SKM-1 treated with dmso at 0.1 percent for 144 hours (cell line): ENCODE measurements around the gene DNAH2.

Experiments
- DNase-seq: peaks from one replicate; lab custom pipeline; 2025; ENCODE audit not compliant: unreplicated experiment; lab: John Stamatoyannopoulos, UW

Gene DNAH2, protein sequence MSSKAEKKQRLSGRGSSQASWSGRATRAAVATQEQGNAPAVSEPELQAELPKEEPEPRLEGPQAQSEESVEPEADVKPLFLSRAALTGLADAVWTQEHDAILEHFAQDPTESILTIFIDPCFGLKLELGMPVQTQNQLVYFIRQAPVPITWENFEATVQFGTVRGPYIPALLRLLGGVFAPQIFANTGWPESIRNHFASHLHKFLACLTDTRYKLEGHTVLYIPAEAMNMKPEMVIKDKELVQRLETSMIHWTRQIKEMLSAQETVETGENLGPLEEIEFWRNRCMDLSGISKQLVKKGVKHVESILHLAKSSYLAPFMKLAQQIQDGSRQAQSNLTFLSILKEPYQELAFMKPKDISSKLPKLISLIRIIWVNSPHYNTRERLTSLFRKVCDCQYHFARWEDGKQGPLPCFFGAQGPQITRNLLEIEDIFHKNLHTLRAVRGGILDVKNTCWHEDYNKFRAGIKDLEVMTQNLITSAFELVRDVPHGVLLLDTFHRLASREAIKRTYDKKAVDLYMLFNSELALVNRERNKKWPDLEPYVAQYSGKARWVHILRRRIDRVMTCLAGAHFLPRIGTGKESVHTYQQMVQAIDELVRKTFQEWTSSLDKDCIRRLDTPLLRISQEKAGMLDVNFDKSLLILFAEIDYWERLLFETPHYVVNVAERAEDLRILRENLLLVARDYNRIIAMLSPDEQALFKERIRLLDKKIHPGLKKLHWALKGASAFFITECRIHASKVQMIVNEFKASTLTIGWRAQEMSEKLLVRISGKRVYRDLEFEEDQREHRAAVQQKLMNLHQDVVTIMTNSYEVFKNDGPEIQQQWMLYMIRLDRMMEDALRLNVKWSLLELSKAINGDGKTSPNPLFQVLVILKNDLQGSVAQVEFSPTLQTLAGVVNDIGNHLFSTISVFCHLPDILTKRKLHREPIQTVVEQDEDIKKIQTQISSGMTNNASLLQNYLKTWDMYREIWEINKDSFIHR (N-terminal part only)

GRCh38 chr17:7716901-7717755 is at the start of gene DNAH2:
TSS of gene DNAH2 (plus strand) at chr17:7717744. CDS start at chr17:7719735, 1,991 bp downstream.
- DNase-seq, result peak; percentile 1

DNA sequence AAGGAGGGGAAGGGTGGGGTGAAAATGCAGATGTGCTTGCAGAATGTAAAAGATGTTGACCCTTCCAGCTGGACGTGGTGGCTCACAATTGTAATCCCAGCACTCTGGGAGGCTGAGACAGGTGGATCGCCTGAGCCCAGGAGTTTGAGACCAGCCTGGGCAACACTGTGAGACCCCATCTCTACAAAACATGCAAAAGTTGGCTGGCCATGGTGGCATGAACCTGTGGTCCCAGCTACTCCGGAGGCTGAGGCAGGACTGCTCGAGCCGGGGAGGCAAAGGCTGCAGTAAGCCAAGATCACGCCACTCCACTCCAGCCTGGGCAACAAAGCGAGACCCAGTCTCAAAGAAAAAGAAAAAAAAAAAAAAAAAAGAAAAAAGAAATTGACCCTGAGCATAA is 49.1 kb upstream of the DNAH2 start:
- no peak for DNase-seq

GRCh38 chr17:7673239-7673638 is 44.3 kb upstream of the DNAH2 start:
- DNase-seq, result peak; percentile 0

DNA sequence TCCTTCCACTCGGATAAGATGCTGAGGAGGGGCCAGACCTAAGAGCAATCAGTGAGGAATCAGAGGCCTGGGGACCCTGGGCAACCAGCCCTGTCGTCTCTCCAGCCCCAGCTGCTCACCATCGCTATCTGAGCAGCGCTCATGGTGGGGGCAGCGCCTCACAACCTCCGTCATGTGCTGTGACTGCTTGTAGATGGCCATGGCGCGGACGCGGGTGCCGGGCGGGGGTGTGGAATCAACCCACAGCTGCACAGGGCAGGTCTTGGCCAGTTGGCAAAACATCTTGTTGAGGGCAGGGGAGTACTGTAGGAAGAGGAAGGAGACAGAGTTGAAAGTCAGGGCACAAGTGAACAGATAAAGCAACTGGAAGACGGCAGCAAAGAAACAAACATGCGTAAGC is 42.6 kb upstream of the DNAH2 start:
- DNase-seq, result no peak

DNA sequence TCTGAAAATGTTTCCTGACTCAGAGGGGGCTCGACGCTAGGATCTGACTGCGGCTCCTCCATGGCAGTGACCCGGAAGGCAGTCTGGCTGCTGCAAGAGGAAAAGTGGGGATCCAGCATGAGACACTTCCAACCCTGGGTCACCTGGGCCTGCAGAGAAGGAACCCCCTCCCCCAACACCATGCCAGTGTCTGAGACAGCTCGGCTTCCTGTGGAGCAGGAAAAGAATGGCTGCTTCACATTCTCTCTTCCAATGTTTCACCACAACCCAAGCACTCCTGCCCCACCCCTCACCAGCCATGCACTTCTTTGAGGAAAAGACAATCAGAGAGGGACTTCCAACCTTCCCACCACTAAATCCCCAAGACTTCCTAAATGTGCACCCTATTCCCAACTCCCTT is 41.0 kb upstream of the DNAH2 start:
- no peak for DNase-seq

DNA sequence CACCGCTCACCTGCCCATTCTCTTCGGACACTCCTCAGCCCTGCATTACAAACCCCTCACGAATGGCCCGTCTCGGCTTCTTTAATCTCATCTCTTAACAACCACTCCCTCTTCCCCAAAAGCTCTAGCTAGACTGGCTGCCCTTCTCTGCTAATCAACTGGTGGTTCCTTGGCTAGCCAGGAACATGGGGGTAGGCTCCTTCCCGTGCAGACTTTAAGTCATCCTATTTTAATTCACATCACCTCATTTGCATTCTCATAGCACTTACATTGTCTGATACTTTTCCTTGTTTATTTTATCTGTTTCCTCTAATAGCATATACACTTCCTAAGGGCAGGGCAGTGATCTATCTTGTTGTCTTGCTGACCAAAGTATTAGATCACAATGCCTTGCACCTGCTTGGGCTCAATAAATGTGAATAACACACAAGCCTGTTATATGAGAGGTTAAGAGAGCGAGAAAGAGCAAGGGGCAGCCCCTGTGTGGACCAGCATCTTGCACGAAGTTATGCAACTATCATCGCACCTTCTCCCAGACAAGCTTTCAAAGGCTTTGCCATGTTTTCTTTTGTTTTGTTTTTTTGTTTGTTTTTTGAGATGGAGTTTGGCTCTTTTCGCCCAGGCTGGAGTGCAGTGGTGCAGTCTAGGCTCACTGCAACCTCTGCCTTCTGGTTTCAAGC is 40.0 kb upstream of the DNAH2 start:
- DNase-seq, result no peak

DNA sequence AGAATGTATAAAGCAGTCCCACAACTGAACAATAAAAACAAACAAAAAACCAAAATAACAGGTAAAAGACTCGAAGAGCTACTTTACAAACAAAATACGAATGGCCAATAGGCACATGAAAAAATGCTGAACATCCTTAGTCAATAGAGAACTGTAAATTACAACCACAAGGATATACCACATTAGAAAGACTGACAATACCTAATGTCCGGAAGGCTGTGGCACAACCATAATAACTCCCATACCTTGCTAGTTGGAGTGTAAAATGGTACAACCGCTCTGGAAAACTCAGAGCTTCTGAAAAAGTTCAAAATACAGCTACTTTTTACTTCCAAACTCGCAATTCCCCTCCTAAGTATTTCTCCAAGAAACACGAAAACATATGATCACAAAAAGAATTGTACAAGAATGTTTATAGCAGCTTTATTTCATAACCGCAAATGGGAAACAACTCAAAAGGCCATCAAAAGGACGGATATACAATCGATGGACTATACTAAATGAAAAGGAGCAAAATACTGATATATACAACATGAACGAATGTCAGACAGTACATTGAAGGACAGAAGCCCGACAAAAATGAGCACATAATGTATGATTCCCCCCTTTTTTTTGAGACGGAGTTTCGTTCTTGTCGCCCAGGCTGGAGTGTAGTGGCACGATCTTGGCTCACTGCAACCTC is 32.6 kb upstream of the DNAH2 start:
- DNase-seq, result no peak

- DNase-seq, result peak; percentile 73
These were observed 31.9 kb upstream of the DNAH2 start for GRCh38 chr17:7685533-7686221.

- peak; percentile 73 for DNase-seq
These were observed 31.1 kb upstream of the DNAH2 start for GRCh38 chr17:7686222-7687071.

DNA sequence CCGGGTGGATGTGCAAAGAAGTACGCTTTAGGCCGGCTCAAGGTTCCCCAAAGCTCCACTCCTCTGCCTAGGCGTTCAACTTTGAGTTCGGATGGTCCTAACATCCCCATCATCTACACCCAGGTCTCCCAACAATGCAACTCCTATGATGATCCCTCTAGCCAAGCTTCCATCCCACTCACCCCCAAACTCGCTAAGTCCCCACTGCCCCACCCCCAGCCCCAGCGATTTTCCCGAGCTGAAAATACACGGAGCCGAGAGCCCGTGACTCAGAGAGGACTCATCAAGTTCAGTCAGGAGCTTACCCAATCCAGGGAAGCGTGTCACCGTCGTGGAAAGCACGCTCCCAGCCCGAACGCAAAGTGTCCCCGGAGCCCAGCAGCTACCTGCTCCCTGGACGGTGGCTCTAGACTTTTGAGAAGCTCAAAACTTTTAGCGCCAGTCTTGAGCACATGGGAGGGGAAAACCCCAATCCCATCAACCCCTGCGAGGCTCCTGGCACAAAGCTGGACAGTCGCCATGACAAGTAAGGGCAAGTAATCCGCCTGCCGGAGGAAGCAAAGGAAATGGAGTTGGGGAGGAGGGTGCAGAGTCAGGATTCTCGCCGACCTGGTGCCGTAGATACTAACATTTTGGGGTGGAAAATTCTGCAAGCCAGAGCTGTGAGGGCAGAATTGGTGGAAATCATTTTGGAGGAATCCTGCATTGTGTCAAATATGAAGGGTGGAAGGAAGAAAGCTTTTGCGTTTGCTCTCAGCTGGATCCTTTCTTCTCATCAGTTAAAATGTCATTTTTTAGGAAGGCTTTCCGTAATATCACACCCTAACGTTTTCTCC is 30.3 kb upstream of the DNAH2 start, which contains the start of gene TP53:
TP53 (minus strand) TSS at position 419 of the 836 bp plus-strand sequence. CDS start 10,896 bp downstream, outside the sequence.
- DNase-seq, result peak; percentile 47

GRCh38 chr17:7687908-7688807 is 29.4 kb upstream of the DNAH2 start, which contains the start of gene WRAP53:
TSS of gene WRAP53 (plus strand) at chr17:7688477. CDS start at chr17:7688649, 172 bp downstream.
- peak; percentile 81 for DNase-seq

DNA sequence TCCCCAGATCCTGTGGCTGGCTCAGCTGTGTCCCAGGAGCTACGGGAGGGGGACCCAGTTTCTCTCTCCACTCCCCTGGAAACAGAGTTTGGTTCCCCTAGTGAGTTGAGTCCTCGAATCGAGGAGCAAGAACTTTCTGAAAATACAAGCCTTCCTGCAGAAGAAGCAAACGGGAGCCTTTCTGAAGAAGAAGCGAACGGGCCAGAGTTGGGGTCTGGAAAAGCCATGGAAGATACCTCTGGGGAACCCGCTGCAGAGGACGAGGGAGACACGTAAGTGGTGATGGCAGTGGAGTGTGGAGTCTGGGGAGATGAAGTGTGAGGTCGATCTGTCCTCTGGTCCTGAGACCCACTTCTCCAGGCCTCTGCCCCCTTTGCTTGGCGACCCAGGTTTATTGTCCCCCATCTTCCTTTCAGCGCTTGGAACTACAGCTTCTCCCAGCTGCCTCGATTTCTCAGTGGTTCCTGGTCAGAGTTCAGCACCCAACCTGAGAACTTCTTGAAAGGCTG is 28.7 kb upstream of the DNAH2 start:
- no peak for DNase-seq

DNA sequence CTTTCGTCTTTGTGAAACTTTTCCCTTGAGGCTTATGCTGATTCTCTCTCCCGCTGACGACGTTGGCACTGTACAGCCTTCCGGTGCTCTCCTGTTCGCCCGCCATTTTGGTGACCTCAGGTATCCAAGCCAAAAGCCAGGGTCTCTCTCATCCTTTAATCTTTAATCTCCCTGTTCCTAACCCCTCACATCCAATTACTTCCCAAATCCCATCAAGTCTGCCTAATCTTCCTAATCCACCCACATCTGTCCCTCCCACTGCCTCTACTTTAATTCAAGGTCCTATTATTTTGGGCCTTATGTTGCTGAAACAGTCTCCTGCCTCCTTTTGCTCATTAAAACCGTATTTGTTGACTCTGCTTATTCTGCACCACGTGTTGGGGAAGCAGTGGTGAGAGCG is 22.0 kb upstream of the DNAH2 start:
- DNase-seq, result no peak

- no peak for DNase-seq
These were observed 19.5 kb upstream of the DNAH2 start for GRCh38 chr17:7697828-7698588.

DNA sequence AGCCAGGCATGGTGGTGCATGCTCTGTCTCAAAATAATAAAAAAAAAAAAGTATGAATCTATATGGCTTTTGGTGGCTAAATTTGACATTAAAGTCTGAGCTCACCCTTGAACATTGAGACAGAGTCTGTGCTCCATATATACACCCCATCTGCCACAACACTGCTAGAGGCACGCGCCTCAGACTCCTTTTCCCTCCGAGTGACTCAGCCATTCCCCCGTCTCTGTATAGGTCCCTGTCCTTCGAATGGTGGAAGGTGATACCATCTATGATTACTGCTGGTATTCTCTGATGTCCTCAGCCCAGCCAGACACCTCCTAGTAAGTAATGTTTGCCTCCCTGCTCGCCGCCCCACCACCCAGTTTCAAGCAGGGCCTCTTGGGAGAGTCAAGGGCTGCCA is 17.0 kb upstream of the DNAH2 start:
- DNase-seq, result no peak
